GM21360 (cell line): ENCODE data around the gene TTC28.

Experiments
- ATAC-seq: cut with Tn5 transposase; IDR thresholded peaks from one replicate; pipeline ENCODE4 v1.9.1; 2021; ENCODE audit warnings: mild to moderate bottlenecking, moderate library complexity; ENCODE audit not compliant: unreplicated experiment

The TTC28 gene

GRCh38 chr22:27996529-27996925 lies 683.1 kb downstream of the TTC28 start:
- ATAC-seq = no peak

GRCh38 chr22:27995801-27996528 lies 683.7 kb downstream of the TTC28 start:
- ATAC-seq = no peak

- ATAC-seq = no peak
These were observed 684.9 kb downstream of the TTC28 start for GRCh38 chr22:27994481-27995331.

- no peak for ATAC-seq
These were observed 685.8 kb downstream of the TTC28 start for GRCh38 chr22:27993774-27994350.

- ATAC-seq = no peak
These were observed 686.4 kb downstream of the TTC28 start for GRCh38 chr22:27993201-27993635.

- ATAC-seq = no peak
These were observed 687.1 kb downstream of the TTC28 start for GRCh38 chr22:27992294-27993165.

- ATAC-seq = no peak
These were observed 687.9 kb downstream of the TTC28 start for GRCh38 chr22:27991586-27992293.

- no peak for ATAC-seq
These were observed 688.8 kb downstream of the TTC28 start for GRCh38 chr22:27990879-27991278.

GRCh38 chr22:27990451-27990840 lies 689.2 kb downstream of the TTC28 start:
- ATAC-seq = no peak

GRCh38 chr22:27989758-27990450 lies 689.7 kb downstream of the TTC28 start:
- ATAC-seq = no peak

- ATAC-seq = no peak
These were observed 690.9 kb downstream of the TTC28 start for GRCh38 chr22:27988704-27989103.

- no peak for ATAC-seq
These were observed 692.1 kb downstream of the TTC28 start for GRCh38 chr22:27987557-27987956.

GRCh38 chr22:27986937-27987336 lies 692.7 kb downstream of the TTC28 start:
- no peak for ATAC-seq

GRCh38 chr22:27986459-27986858 lies 693.2 kb downstream of the TTC28 start:
- ATAC-seq = no peak

- ATAC-seq = no peak
These were observed 694.0 kb downstream of the TTC28 start for GRCh38 chr22:27985323-27986275.

GRCh38 chr22:27984723-27985122 lies 694.9 kb downstream of the TTC28 start:
- ATAC-seq = no peak

GRCh38 chr22:27984001-27984695 lies 695.5 kb downstream of the TTC28 start:
- no peak for ATAC-seq

GRCh38 chr22:27983361-27983791 lies 696.3 kb downstream of the TTC28 start:
- no peak for ATAC-seq
